Esophagus (tissue), 2 donors: ENCODE data around the gene GSTA4. TPM values are rescaled to one million over a fixed set of nuclear protein-coding genes. Genes with fewer than 3 reads are reported as not detected.

Experiments
- H3K27ac ChIP-seq, 2 donors: one replicate each; pipeline ENCODE4 v1.5.1; 2013; ENCODE audit warnings: low read depth in 2 of 2, mild to moderate bottlenecking in 2 of 2, inconsistent platforms in 1 of 2, low read length in 1 of 2, moderate library complexity in 1 of 2
- H3K27me3 ChIP-seq, 2 donors: one replicate each; pipeline ENCODE4 v1.6.1; 2013; ENCODE audit warnings: low read length in 2 of 2, control low read depth in 1 of 2, mild to moderate bottlenecking in 1 of 2; ENCODE audit not compliant: insufficient read depth in 2 of 2, control insufficient read depth in 1 of 2
- H3K36me3 ChIP-seq, 2 donors: one replicate each; pipeline ENCODE4 v1.6.1; 2013; ENCODE audit warnings: low read length in 1 of 2; ENCODE audit not compliant: control insufficient read depth in 2 of 2, insufficient read depth in 2 of 2
- H3K4me1 ChIP-seq, 2 donors: one replicate each; pipeline ENCODE4 v1.6.1; 2013; ENCODE audit warnings: low read length in 1 of 2; ENCODE audit not compliant: control insufficient read depth in 2 of 2, insufficient read depth in 2 of 2
- H3K4me3 ChIP-seq, 2 donors: one replicate each; pipeline ENCODE4 v1.5.1; 2013; ENCODE audit warnings: low read length in 2 of 2, mild to moderate bottlenecking in 2 of 2, low read depth in 1 of 2, moderate library complexity in 1 of 2
- H3K9me3 ChIP-seq, 2 donors: one replicate each; pipeline ENCODE4 v1.6.1; 2013; ENCODE audit warnings: mild to moderate bottlenecking in 2 of 2, low read depth in 1 of 2, low read length in 1 of 2, moderate library complexity in 1 of 2; ENCODE audit not compliant: control insufficient read depth in 2 of 2, insufficient read depth in 1 of 2
- WGBS, 2 donors: extraction: QIAGEN DNeasy Blood & Tissue Kit; methylation state at CpG; one replicate each; pipeline ENCODE4 v1.1.7; 2013; 5-methylcytosine and 5-hydroxymethylcytosine counted together
- polyA plus RNA-seq, 2 donors: library from polyadenylated mRNA; stranded (reverse); fragments of 200-250 nt; gene quantifications; one replicate each; pipeline ENCODE4 v1.2.3, GENCODE V29; 2013
- donor health status: healthy with polysubstance abuse.
- donor health status: Bipolar disorder and iron deficiency.

Gene GSTA4
- polyA plus RNA-seq, 2 donors = 41.8 to 62.0 TPM

DNA sequence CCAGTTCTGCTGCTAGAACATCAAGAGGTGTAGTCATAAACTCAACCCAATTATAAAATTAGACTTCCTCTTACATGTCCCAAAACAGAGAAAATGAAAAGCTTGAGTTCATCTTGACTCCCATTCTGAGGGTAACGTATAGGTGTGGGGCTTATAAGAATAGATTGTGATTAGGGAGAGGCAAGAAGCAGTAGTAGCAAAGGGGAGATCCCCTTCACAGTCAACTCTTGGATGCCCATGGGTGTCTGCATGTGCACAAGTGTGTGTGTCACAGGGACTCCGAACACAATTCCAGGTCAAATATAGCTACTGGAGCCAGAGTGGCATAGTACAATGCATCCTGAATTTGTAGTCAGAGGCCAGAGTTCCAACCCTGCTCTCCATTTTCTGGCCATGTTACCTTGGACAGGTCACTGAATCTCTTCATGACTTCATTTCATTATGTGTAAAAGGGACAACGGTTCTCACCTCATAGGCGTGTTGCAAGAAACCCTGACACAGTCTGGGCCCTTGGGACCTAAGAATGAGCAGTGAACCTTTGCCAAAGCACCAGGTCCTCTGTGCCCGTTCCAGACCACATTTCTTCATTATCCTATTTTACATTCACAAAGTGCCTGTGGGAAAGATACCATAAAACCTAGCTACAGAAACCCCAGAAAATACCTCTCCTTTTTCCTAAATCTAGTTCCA, 11.8 kb downstream of the GSTA4 start:
- Histone ChIP-seq H3K36me3 (peaks cover 10 to 13% of the 10 kb centered on the region in 2 donors), H3K27ac (no peak overlapping the region), H3K9me3 (no peaks in the 10 kb centered on the region), H3K27me3 (no peaks in the 10 kb centered on the region), H3K4me1 (no peaks in the 10 kb centered on the region), H3K4me3 (no peak overlapping the region)
- 93 to 96% methylated on average over 5 of the region's 5 CpGs for WGBS, 2 donors

DNA sequence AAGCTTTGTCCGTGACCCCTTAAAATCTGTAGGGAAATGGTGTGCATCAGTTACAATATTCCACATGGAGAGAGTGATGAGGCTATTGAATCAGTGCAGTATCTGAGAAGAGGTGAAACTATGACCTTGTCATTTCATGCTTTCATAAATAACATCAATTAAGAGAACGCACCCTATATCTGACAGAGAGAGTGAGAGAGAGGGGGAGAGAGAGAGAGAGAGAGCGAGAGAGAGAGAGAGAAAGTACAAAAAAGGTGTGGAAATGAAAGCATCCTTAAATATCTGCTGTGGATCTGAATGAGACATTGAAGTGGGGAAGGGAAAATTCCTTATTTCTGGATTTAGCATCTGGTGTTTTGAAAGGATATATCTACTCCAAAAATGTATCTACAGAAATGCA, 12.4 kb downstream of the GSTA4 start:
- no peak overlapping the region for H3K4me3 ChIP-seq
- no peak overlapping the region for H3K27ac ChIP-seq
- no peaks in the 10 kb centered on the region for H3K4me1 ChIP-seq
- H3K27me3 ChIP-seq = no peaks in the 10 kb centered on the region
- 94 to 97% methylated on average over 3 of the region's 3 CpGs for WGBS, 2 donors
- peaks cover 10 to 13% of the 10 kb centered on the region in 2 donors for H3K36me3 ChIP-seq
- no peaks in the 10 kb centered on the region for H3K9me3 ChIP-seq

DNA sequence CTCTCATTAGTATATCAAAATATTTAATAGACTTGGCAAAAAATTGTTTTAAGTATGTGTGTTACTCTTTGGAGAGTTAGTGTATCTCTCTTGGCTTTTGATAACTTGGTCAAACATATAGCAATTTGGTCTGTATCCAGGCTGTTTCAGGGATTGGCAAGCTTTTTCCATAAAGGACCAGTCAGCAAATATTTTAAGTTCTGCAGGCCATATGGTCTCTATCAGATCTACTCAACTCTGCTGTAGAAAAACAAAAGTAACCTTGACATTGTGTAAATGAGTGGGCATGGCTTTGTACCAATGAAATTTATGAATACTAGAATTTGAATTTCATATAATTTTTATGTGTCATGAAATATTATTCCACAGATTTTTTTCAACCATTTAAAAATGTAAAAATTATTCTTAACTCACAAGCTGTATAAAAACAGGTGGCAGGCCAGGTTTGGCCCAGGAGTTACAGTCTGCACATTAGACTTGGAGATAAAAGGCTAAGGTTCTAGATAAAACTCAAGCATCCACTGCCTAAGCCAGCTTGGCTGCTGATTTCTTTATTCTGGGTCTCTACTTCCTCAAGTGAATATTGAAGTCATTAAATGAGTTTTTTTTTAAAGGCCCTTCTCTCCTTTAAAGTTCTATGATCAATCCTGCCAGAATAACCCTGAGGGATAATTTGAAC, 13.7 kb downstream of the GSTA4 start:
- Histone ChIP-seq H3K4me1 (peaks cover 0 to 1% of the 10 kb centered on the region in 2 donors), H3K4me3 (no peak overlapping the region), H3K27me3 (no peaks in the 10 kb centered on the region), H3K9me3 (no peaks in the 10 kb centered on the region), H3K36me3 (peaks cover 9 to 10% of the 10 kb centered on the region in 2 donors), H3K27ac (no peak overlapping the region)

DNA sequence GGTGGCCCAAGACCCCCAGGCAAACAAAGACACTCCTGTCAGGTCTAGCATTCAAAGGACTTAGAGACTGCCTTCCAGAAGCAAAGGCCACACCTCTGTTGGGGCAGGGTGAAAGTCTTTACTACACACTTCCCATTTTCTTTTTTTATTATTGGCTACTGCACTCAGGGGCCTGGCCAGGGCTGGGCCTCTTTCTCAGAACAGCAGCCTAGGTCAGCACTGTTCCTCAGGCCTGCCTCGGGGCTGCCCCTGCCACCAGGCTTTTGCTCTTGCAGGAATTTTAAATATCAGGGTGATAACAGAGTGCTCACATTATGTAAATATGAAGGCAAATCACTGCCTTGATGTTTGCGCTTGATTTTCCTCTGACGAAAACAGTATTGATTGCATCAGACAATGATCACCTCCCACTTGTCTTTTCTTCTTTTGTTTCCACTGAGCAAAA, 18.5 kb downstream of the GSTA4 start:
- Histone ChIP-seq H3K36me3 (no peaks in the 10 kb centered on the region), H3K27me3 (no peaks in the 10 kb centered on the region), H3K27ac (no peak overlapping the region), H3K4me3 (no peak overlapping the region), H3K4me1 (peaks cover 0 to 6% of the 10 kb centered on the region in 2 donors), H3K9me3 (no peaks in the 10 kb centered on the region)
- WGBS, 2 donors = 58 to 76% methylated on average over 3 of the region's 3 CpGs

DNA sequence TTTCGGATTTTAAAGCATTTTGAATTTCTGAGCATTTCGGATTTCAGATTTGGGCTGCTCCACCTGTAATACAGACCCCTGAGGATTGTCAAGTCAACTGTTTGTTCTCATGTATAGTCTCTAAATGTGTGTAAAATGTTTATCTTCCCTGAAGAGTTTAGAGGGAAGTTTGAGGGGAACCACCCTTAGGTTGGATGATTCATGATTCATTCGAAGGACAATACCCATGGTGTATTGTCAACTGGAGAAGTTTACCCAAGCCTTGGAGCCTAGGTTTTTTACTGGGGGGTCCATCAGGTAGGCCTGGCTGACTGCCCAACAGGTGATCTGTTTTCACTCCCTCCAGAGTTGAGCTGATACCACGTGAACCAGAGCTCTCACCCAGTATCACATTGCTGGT, 18.9 kb downstream of the GSTA4 start:
- Histone ChIP-seq H3K9me3 (no peaks in the 10 kb centered on the region), H3K27ac (no peak overlapping the region), H3K4me3 (no peak overlapping the region), H3K36me3 (no peaks in the 10 kb centered on the region), H3K4me1 (peaks cover 0 to 6% of the 10 kb centered on the region in 2 donors), H3K27me3 (no peaks in the 10 kb centered on the region)
- WGBS, 2 donors = 73 to 78% methylated on average over 4 of the region's 4 CpGs

DNA sequence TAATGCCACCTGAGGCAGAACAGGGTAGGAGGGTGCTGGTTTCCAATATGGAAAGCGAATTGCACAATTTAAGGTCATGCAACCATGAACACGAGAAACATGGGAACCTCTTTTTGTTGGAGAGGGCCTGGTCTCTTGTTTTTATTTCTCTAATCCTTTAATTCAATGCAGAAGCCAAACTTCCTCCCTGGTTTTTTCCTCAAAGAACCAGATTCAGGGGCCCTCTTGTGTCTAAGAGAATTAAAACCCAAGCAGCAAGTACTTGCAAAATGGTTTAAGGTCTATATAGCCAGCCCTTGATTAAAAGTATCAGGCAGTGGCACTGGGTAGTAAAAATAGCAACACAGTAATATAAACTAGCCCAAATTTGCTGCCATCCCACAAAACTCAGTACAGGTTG, 19.5 kb downstream of the GSTA4 start:
- H3K36me3 ChIP-seq = no peaks in the 10 kb centered on the region
- H3K4me3 ChIP-seq = no peak overlapping the region
- H3K4me1 ChIP-seq = peaks cover 0 to 6% of the 10 kb centered on the region in 2 donors
- no peaks in the 10 kb centered on the region for H3K9me3 ChIP-seq
- H3K27ac ChIP-seq = no peak overlapping the region
- 53 to 60% methylated on average over 2 of the region's 2 CpGs for WGBS, 2 donors
- no peaks in the 10 kb centered on the region for H3K27me3 ChIP-seq

DNA sequence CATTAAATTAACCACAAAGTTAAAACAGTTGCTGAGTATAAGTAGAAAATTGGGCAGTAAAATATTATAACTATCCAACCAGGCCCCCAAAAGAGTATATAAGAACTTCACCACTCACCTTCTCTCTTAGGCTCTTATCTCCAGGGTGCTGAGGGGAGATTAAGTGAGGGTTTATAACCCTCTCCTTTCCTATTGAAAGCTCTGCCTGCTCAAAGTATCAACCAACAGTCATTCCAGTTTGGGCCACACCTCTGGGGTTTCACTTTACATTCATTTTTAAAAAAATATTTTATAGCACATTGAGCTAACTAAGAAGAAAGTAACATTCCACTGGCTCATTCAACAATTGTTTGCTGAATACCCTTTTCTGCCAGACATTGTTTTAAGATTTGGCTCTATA, 22.1 kb downstream of the GSTA4 start:
- H3K4me1 ChIP-seq = peaks cover 0 to 6% of the 10 kb centered on the region in 2 donors
- no peak overlapping the region for H3K4me3 ChIP-seq
- no peaks in the 10 kb centered on the region for H3K27me3 ChIP-seq
- no peak overlapping the region for H3K27ac ChIP-seq
- no peaks in the 10 kb centered on the region for H3K36me3 ChIP-seq
- H3K9me3 ChIP-seq = no peaks in the 10 kb centered on the region

DNA sequence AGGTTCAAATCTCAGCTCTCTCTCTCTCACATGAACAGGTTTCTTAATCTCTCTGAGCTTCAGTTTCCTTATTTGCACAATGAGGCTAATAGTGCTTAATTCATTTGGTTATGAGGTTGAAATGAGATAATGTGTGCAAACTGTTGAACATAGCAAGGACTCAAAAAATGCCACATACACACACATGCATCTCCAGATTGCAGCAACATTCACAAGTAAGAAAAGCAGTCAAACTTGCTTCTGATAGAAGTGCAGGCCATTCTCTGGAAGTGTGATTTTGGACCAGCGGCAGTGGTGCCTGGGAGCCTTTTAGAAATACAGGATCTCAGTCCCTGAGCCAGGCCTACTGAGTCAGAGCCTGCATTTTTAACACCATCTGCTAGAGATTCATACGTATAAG, 25.7 kb downstream of the GSTA4 start:
- no peaks in the 10 kb centered on the region for H3K9me3 ChIP-seq
- H3K4me3 ChIP-seq = no peak overlapping the region
- no peaks in the 10 kb centered on the region for H3K27me3 ChIP-seq
- no peaks in the 10 kb centered on the region for H3K36me3 ChIP-seq
- H3K4me1 ChIP-seq = no peaks in the 10 kb centered on the region
- H3K27ac ChIP-seq = no peak overlapping the region
- WGBS, 2 donors = 92 to 93% methylated on average over 2 of the region's 2 CpGs

DNA sequence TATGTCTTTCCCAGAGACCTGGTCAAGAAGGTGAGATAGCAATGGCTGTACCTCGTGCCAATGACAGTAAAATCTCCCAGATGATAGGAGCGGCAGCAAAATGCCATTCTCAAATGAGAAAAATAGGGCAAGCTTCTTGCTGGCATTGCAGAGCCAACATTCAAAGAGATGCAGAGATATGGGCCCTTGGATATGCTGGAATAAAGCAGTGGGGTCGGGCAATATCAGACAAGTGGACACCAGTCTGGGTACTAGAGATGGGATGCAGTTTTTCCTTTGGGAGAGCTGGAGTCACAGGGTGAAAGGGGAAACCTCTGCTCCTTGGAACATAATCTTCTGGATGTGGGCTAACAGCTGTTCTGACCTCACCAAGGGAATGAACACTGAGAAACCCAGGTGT, 29.0 kb downstream of the GSTA4 start:
- no peaks in the 10 kb centered on the region for H3K9me3 ChIP-seq
- H3K4me1 ChIP-seq = no peaks in the 10 kb centered on the region
- H3K27me3 ChIP-seq = no peaks in the 10 kb centered on the region
- 89 to 90% methylated on average over 3 of the region's 3 CpGs for WGBS, 2 donors
- H3K4me3 ChIP-seq = no peak overlapping the region
- no peak overlapping the region for H3K27ac ChIP-seq
- no peaks in the 10 kb centered on the region for H3K36me3 ChIP-seq

DNA sequence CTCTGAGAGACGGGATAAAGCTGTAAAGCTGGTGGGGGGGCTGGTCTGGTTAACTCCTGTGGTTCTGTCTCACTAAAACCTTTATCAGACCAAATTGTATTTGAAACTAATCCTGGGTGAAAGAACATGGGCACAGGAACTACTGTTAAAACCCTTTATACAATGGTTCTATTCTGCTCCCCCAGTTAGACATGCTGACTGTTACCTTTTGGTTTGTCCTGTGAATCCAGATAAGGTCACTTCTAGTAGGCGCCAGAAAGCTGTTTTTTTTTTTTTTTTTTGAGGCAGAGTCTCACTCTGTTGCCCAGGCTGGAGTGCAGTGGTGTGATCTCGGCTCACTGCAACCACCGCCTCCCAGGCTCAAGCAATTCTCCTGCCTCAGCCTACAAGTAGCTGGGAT, 29.7 kb downstream of the GSTA4 start:
- WGBS, 2 donors = 84 to 89% methylated on average over 4 of the region's 4 CpGs
- H3K27ac ChIP-seq = no peak overlapping the region

More for the DNA sequence above, 29.7 kb downstream of the GSTA4 start:
- Histone ChIP-seq H3K4me3 (no peak overlapping the region), H3K27me3 (no peaks in the 10 kb centered on the region), H3K36me3 (no peaks in the 10 kb centered on the region), H3K4me1 (no peaks in the 10 kb centered on the region), H3K9me3 (no peaks in the 10 kb centered on the region)
